Brain microvascular endothelial cell (primary cell): ENCODE results near the gene GRIK5.
A peak's percentile ranks its signal among the peaks of the same experiment; 100 is the strongest.

Source experiments
- DNase-seq: peaks from one replicate; pipeline ENCODE4 v3.0.0-alpha.2; 2020
- H3K27ac ChIP-seq: fragments of 250-450 bp; sonication (Bioruptor Pico); 2 replicates; pipeline ENCODE4 v1.5.1; 2020; ENCODE audit warnings: mild to moderate bottlenecking, moderate library complexity
- H3K27me3 ChIP-seq: fragments of 250-450 bp; sonication (Bioruptor Pico); replicated peaks from 2 replicates; pipeline ENCODE4 v1.5.1; 2020; ENCODE audit warnings: mild to moderate bottlenecking
- H3K36me3 ChIP-seq: fragments of 250-450 bp; sonication (Bioruptor Pico); replicated peaks from 2 replicates; pipeline ENCODE4 v1.5.1; 2020; ENCODE audit warnings: mild to moderate bottlenecking
- H3K4me3 ChIP-seq: 2 replicates; pipeline ENCODE4 v1.5.1; 2011; ENCODE audit warnings: low read depth, mild to moderate bottlenecking, control low read depth, low read length, moderate library complexity
- in situ Hi-C: cut with HindIII; loops from 2 replicates; pipeline ENCODE4 v1.10.0; 2017; ENCODE audit warnings: low sequenced_read_pairs, low pct_ligation_motif_present
- TF ChIP-seq, protein P1 (sequence below): IDR thresholded peaks from 2 replicates; pipeline ENCODE4 v1.5.1; 2011; ENCODE audit warnings: low read depth, mild to moderate bottlenecking, moderate library complexity, low read length, control low read depth, inconsistent platforms; ENCODE audit errors: missing control alignments

GRIK5 gene, protein sequence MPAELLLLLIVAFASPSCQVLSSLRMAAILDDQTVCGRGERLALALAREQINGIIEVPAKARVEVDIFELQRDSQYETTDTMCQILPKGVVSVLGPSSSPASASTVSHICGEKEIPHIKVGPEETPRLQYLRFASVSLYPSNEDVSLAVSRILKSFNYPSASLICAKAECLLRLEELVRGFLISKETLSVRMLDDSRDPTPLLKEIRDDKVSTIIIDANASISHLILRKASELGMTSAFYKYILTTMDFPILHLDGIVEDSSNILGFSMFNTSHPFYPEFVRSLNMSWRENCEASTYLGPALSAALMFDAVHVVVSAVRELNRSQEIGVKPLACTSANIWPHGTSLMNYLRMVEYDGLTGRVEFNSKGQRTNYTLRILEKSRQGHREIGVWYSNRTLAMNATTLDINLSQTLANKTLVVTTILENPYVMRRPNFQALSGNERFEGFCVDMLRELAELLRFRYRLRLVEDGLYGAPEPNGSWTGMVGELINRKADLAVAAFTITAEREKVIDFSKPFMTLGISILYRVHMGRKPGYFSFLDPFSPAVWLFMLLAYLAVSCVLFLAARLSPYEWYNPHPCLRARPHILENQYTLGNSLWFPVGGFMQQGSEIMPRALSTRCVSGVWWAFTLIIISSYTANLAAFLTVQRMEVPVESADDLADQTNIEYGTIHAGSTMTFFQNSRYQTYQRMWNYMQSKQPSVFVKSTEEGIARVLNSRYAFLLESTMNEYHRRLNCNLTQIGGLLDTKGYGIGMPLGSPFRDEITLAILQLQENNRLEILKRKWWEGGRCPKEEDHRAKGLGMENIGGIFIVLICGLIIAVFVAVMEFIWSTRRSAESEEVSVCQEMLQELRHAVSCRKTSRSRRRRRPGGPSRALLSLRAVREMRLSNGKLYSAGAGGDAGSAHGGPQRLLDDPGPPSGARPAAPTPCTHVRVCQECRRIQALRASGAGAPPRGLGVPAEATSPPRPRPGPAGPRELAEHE

DNA sequence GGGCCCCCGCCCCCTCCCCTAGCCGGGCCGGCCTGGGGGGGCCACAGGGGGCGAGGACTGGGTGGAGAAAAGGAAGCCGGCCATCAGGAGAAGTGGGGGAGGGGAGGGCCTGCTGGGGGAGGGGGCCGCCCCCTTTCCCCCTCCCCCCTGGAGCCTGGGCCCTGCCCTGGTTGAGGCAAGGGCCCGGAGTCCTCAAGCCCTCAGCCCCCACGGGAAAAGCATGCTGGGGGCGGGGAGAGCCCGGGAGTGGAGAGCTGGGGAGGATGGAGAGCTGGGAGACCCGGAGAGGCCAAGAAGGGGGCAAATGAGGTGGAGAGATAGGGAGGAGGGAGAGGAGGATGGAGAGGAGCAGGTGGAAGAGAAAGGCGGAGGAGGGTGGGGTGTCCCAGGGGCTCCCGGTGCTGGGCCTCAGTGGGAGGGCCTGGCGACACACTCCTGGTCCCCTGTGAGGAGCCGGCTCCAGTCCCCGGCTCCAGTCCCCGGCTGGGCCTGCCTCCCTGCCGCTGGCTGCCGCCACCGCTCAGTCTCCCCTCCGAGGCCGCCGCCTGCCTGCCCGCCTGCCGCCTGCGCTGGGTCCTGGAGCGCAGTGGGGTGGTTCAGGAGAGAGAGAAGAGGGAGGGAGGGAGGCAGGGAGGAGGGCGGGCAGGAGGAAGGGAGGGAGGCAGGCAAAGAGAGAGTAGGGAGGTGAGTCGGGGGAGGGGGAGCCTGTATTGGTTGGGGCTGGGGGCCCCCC is at the start of gene GRIK5:
TSS of gene GRIK5 (minus strand) at position 588 of the 733 bp plus-strand sequence. CDS start 4,436 bp downstream, outside the sequence.
- DNase-seq: no peak
- Histone ChIP-seq H3K27ac (no peak within 1 kb of the TSS), H3K27me3 (peaks cover 27% of the 10 kb centered on the region), H3K4me3 (no peak within 1 kb of the TSS), H3K36me3 (no peaks in the 10 kb centered on the region)
- TF ChIP-seq, protein P1, sequence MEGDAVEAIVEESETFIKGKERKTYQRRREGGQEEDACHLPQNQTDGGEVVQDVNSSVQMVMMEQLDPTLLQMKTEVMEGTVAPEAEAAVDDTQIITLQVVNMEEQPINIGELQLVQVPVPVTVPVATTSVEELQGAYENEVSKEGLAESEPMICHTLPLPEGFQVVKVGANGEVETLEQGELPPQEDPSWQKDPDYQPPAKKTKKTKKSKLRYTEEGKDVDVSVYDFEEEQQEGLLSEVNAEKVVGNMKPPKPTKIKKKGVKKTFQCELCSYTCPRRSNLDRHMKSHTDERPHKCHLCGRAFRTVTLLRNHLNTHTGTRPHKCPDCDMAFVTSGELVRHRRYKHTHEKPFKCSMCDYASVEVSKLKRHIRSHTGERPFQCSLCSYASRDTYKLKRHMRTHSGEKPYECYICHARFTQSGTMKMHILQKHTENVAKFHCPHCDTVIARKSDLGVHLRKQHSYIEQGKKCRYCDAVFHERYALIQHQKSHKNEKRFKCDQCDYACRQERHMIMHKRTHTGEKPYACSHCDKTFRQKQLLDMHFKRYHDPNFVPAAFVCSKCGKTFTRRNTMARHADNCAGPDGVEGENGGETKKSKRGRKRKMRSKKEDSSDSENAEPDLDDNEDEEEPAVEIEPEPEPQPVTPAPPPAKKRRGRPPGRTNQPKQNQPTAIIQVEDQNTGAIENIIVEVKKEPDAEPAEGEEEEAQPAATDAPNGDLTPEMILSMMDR: no peak
- in situ Hi-C loops: no loop called here

DNA sequence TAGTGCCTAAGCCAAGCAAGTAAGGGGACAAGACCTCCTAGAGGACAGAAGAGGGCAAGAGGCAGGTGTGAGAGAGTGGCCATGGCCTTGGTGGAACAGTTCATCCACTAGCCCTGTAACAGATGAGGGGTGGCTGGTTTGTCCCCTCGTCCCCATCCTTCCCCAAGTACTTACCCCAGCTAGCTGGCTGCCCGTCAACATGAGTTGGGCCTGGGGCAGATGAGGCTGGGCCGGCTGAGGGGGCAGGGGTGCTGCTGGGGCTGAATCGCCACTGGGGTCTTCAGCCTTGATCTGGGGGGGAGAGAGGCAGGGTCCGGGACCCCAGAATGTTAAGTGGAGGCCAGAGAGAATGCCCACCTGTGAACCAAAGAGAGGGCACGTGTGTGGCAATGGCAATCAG is 47.1 kb upstream of the GRIK5 start:
- no peak for DNase-seq
- Histone ChIP-seq H3K4me3 (no peak overlapping the region), H3K36me3 (peaks cover 9% of the 10 kb centered on the region), H3K27me3 (no peaks in the 10 kb centered on the region), H3K27ac (no peak overlapping the region)
- in situ Hi-C loops: no loop called here
- TF ChIP-seq, protein P1: no peak

DNA sequence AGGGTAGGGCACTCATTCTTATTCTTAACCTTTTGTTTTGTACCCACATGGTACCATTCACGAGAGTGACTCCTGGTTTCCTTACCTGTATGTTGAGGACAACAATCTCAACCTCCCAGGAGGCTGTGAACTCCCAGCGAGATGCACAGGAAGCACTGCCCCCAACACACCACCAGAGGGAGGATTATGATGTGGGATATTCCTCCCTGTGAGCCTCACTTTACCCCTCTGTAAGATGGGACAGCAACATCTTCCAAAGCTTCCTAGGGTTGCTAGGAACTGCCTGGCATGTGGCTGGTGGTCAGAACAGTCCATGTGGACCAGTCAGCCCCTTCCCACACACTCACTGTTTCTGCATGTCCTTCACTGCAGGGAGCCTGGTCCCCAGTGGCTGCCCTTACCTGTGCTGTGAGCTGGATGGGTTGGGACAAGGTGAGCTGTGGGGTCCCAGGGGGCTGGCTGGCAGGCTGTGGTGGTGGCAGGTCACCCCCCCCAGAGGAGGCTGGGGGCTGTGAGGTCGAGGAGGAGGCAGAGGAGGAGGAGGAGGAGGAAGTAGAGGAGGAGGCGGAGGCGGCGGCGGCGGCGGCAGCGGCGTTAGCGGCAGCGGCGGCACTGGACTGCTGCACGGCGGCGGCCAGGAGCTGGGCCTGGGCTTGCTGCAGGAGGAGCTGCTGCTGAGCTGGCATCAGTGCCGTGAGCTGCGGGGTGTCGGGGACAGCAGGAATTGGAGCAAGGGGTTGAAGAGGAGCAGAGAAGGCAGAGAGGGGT is 46.5 kb upstream of the GRIK5 start:
- in situ Hi-C loops: no loop called here
- H3K4me3 ChIP-seq: no peak overlapping the region
- H3K27me3 ChIP-seq: no peaks in the 10 kb centered on the region
- TF ChIP-seq, protein P1: peak; percentile 35
- peaks cover 9% of the 10 kb centered on the region for H3K36me3 ChIP-seq
- no peak overlapping the region for H3K27ac ChIP-seq
- DNase-seq: no peak

DNA sequence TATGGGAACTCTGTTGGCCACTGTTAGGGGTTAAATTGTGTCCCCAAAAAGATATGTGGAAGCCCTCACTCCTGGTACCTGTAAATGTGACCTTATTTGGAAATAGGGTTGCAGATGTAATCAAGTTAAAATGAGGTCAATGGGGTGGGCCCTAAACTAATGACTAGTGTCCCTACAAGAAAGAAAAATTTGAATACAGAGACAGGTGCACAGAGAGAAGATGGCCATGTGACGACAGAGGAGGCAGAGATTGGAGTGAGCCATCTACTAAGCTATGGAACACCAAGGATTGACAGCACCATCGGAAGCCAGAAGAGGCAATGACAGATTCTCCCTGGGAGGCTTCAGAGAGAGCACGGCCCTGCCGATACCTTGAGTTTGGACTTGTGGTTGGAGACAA is 45.7 kb upstream of the GRIK5 start:
- Histone ChIP-seq H3K36me3 (peaks cover 9% of the 10 kb centered on the region), H3K27me3 (no peaks in the 10 kb centered on the region), H3K27ac (no peak overlapping the region), H3K4me3 (no peak overlapping the region)
- in situ Hi-C loops: no loop called here
- DNase-seq: no peak
- TF ChIP-seq, protein P1: no peak

DNA sequence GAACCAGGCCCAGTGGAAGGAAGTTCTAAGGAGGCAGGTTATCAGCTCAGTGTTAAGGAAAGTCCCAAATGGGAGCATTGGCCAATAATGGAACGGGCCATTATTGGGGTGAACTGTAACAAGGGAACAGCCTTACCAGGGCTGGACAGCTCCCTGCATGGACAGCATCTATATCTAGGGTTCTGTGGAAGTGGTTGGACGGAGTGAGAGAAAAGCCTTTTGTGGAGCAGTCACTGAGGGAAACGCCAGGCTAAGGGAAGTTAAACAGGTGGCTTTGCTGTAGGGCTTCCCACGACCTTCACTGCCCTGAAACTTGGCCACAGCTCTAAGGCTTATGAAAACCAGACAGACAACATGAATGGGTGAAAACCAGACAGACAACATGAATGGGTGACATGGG is 45.2 kb upstream of the GRIK5 start:
- TF ChIP-seq, protein P1: no peak
- DNase-seq: peak; percentile 31
- Histone ChIP-seq H3K27ac (no peak overlapping the region), H3K4me3 (no peak overlapping the region), H3K27me3 (no peaks in the 10 kb centered on the region), H3K36me3 (peaks cover 9% of the 10 kb centered on the region)
- in situ Hi-C loops: no loop called here
